OCI-LY7 (cell line): ENCODE results near the gene CCDC92B.

Source experiments
- CTCF ChIP-seq: fragments of 200-600 bp; sonication (generic); conservative IDR thresholded peaks from 2 replicates; pipeline ENCODE4 v1.5.1; 2014; ENCODE audit warnings: mild to moderate bottlenecking, antibody characterized with exemption, low read length, moderate library complexity, mixed read lengths
- EZH2phosphoT487 ChIP-seq: fragments of 200-600 bp; sonication (generic); IDR thresholded peaks from 2 replicates; pipeline ENCODE4 v1.6.1; 2018; ENCODE audit warnings: low read depth, borderline replicate concordance, mild to moderate bottlenecking, mixed run types, antibody characterized with exemption, low read length, moderate library complexity, mixed read lengths

GRCh38 chr17:2704031-2704889, 45.2 kb downstream of the CCDC92B start:
- TF ChIP-seq CTCF, result no peak
- no peak for TF ChIP-seq EZH2phosphoT487
